Endothelial cell of umbilical vein (primary cell): ENCODE measurements around the gene SFT2D1. TPM values are rescaled to one million over a fixed set of nuclear protein-coding genes. Genes with fewer than 3 reads are reported as not detected.

ENCODE experiments used
- BruUV-seq: library from RNA; stranded (reverse); fragments of 400-500 nt; replicated peaks from 2 replicates; lab custom pipeline; 2021; lab: Mats Ljungman, UMichigan
- CTCF ChIA-PET: fragments of 300-600, 350-600 bp; sonication (Branson Sonifier 250); formaldehyde crosslinking; loops from one replicate; lab custom pipeline; 2021; ENCODE audit warnings: antibody characterized with exemption, inconsistent platforms; lab: Charles Lee
- POLR2A ChIA-PET: fragments of 300-600, 350-600 bp; sonication (Branson Sonifier 250); formaldehyde crosslinking; loops from one replicate; lab custom pipeline; 2021; ENCODE audit warnings: antibody characterized with exemption, inconsistent platforms; lab: Charles Lee
- DNase-seq: peaks from one replicate; pipeline ENCODE4 v3.0.0-alpha.2; 2011; ENCODE audit warnings: low read depth, low spot score
- FAIRE-seq: peaks from 2 replicates; lab custom pipeline; 2011; peaks lifted over from hg19 to GRCh38; lab: Jason Lieb, UNC
- H2AFZ ChIP-seq: 2 replicates; pipeline ENCODE4 v1.6.0; 2012; ENCODE audit warnings: low read depth, low read length, control low read depth, inconsistent platforms
- H3K27ac ChIP-seq: 2 replicates; pipeline ENCODE4 v1.5.1; 2011; ENCODE audit warnings: low read depth, mild to moderate bottlenecking, control low read depth, low read length, moderate library complexity; ENCODE audit not compliant: insufficient read depth
- H3K27me3 ChIP-seq, 2 experiments: 2 replicates each; pipeline versions ENCODE4 v1.6.0 to v1.6.1; 2011; ENCODE audit warnings: low read length in 2 of 2, mixed read lengths in 1 of 2; ENCODE audit not compliant: control insufficient read depth in 2 of 2, insufficient read depth in 2 of 2
- H3K36me3 ChIP-seq, 2 experiments: 2 replicates in 1 of 2; 3 replicates in 1 of 2; pipeline ENCODE4 v1.5.1; 2011; ENCODE audit warnings: low read length in 2 of 2, mild to moderate bottlenecking in 1 of 2, moderate library complexity in 1 of 2; ENCODE audit not compliant: control insufficient read depth in 2 of 2, insufficient read depth in 2 of 2; ENCODE audit errors: extremely low read depth in 1 of 2
- H3K4me1 ChIP-seq: 3 replicates; pipeline ENCODE4 v1.5.1; 2011; ENCODE audit warnings: mild to moderate bottlenecking, low read length; ENCODE audit not compliant: control insufficient read depth, insufficient read depth; ENCODE audit errors: extremely low read depth
- H3K4me2 ChIP-seq: 2 replicates; pipeline ENCODE4 v1.6.1; 2011; ENCODE audit warnings: low read length, control low read depth, mixed read lengths; ENCODE audit not compliant: insufficient read depth
- H3K4me3 ChIP-seq, 3 experiments: fragments of 200-600 bp in 1 of 3; sonication (generic), shearing (Covaris generic) in 1 of 3; replicated peaks in 1 of 3; 2 replicates each; pipeline ENCODE4 v1.5.1; 2011 to 2016; ENCODE audit warnings: control low read depth in 3 of 3, low read length in 3 of 3, mild to moderate bottlenecking in 2 of 3, inconsistent platforms in 1 of 3, low read depth in 1 of 3, moderate library complexity in 1 of 3; ENCODE audit not compliant: insufficient read depth in 1 of 3
- H3K79me2 ChIP-seq: 2 replicates; pipeline ENCODE4 v1.6.0; 2012; ENCODE audit warnings: low read length, inconsistent platforms; ENCODE audit not compliant: control insufficient read depth, insufficient read depth
- H3K9ac ChIP-seq: replicated peaks from 2 replicates; pipeline ENCODE3; 2011; ENCODE audit warnings: low read length, control low read depth; ENCODE audit not compliant: insufficient read depth; ENCODE audit errors: extremely low read depth
- H3K9me1 ChIP-seq: replicated peaks from 3 replicates; pipeline ENCODE4 v1.6.0; 2011; ENCODE audit warnings: mild to moderate bottlenecking, low read length; ENCODE audit not compliant: control insufficient read depth, insufficient read depth; ENCODE audit errors: extremely low read depth
- H3K9me3 ChIP-seq: replicated peaks from 2 replicates; pipeline ENCODE4 v1.5.1; 2012; ENCODE audit warnings: low read length, inconsistent platforms; ENCODE audit not compliant: control insufficient read depth, insufficient read depth
- H4K20me1 ChIP-seq: replicated peaks from 2 replicates; pipeline ENCODE3; 2011; ENCODE audit warnings: mild to moderate bottlenecking, low read length; ENCODE audit not compliant: control insufficient read depth, insufficient read depth; ENCODE audit errors: extremely low read depth
- EZH2 ChIP-seq: IDR thresholded peaks from 2 replicates; pipeline ENCODE4 v1.6.1; 2012; ENCODE audit warnings: borderline replicate concordance, low read depth, mild to moderate bottlenecking, moderate library complexity, low read length, inconsistent platforms; ENCODE audit not compliant: severe bottlenecking
- FOS ChIP-seq: IDR thresholded peaks from 2 replicates; pipeline ENCODE4 v1.6.1; 2011; ENCODE audit warnings: mild to moderate bottlenecking, low read length, moderate library complexity, borderline replicate concordance; ENCODE audit not compliant: insufficient read depth
- GATA2 ChIP-seq: IDR thresholded peaks from 2 replicates; pipeline ENCODE4 v1.7.0; 2011; ENCODE audit warnings: low read depth, mild to moderate bottlenecking, moderate library complexity, mixed read lengths, low read length; ENCODE audit not compliant: insufficient read length, insufficient read depth
- JUN ChIP-seq: IDR thresholded peaks from 2 replicates; pipeline ENCODE4 v1.6.1; 2011; ENCODE audit warnings: borderline replicate concordance, low read depth; ENCODE audit not compliant: insufficient read length, insufficient read depth
- MAX ChIP-seq: IDR thresholded peaks from 2 replicates; pipeline ENCODE4 v1.6.1; 2011; ENCODE audit not compliant: insufficient read depth, insufficient read length
- MYC ChIP-seq: IDR thresholded peaks from one replicate; pipeline ENCODE4 v1.6.1; 2011; ENCODE audit warnings: mild to moderate bottlenecking, low read depth, low read length
- POLR2A ChIP-seq: IDR thresholded peaks from 2 replicates; pipeline ENCODE4 v1.6.1; 2012; ENCODE audit warnings: low read depth, mild to moderate bottlenecking, control low read depth, low read length
- POLR2AphosphoS5 ChIP-seq: IDR thresholded peaks from 2 replicates; pipeline ENCODE4 v1.6.1; 2012; ENCODE audit warnings: low read depth, mild to moderate bottlenecking, control low read depth, low read length, moderate library complexity; ENCODE audit not compliant: insufficient read depth
- dilution Hi-C: fragments of 300-500 bp; cut with MboI; formaldehyde crosslinking; loops from one replicate; pipeline ENCODE4 v1.15.0; 2019; ENCODE audit warnings: low sequenced_read_pairs; ENCODE audit not compliant: extremely low pct_ligation_motif_present
- intact Hi-C: fragments of 100-400 bp; cut with micrococcal nuclease; formaldehyde crosslinking; loops from one replicate; pipeline ENCODE4 v1.10.0; 2022
- polyA plus RNA-seq, 4 experiments: library from polyadenylated mRNA; depleted of rRNA in 3 of 4; stranded (reverse) in 3 of 4; unstranded in 1 of 4; fragments of >200 nt; gene quantifications; 2 replicates each; pipeline versions ENCODE4 v1.2.1 to v1.2.3, GENCODE V29; 2011 to 2012; ENCODE audit warnings: missing spikeins in 1 of 4
- total RNA-seq: library from RNA; stranded (reverse); gene quantifications from 2 replicates; pipeline ENCODE4 v1.2.3, GENCODE V29; 2021
- TF ChIP-seq, protein P1 (sequence below), 2 donors: IDR thresholded peaks; 1 replicate in 1 of 2; 2 replicates in 1 of 2; pipeline ENCODE4 v1.5.1; 2011; ENCODE audit warnings: low read length in 2 of 2, mild to moderate bottlenecking in 2 of 2, moderate library complexity in 2 of 2, control low read depth in 1 of 2, inconsistent platforms in 1 of 2, low read depth in 1 of 2; ENCODE audit not compliant: insufficient read depth in 1 of 2; ENCODE audit errors: extremely low read depth in 1 of 2

SFT2D1 gene
- total and polyA plus RNA-seq, 2 donors (not counting 3 experiments of a cell fraction or from before 2014, with no cell fraction given), result 22.9 to 30.6 TPM

- no peak overlapping the region for H3K27ac ChIP-seq
- DNase-seq, result no peak
- peaks cover 23 to 42% of the 10 kb centered on the region in 2 experiments for H3K27me3 ChIP-seq
- no peak overlapping the region for H2AFZ ChIP-seq
- no peak overlapping the region for H3K4me2 ChIP-seq
- H3K9me3 ChIP-seq, result no peaks in the 10 kb centered on the region
- no peaks in the 10 kb centered on the region for H3K79me2 ChIP-seq
- H3K4me1 ChIP-seq, result no peaks in the 10 kb centered on the region
- CTCF ChIA-PET, result no interaction called here
- H3K9ac ChIP-seq, result no peak overlapping the region
- FAIRE-seq, result no peak
- H3K36me3 ChIP-seq, result no peaks in the 10 kb centered on the region
- intact Hi-C loops (no loop called here), dilution Hi-C loops (no loop called here)
- no peak overlapping the region for H3K4me3 ChIP-seq
- TF ChIP-seq EZH2, result no peak
- no peak for TF ChIP-seq FOS
- TF ChIP-seq POLR2AphosphoS5, result no peak
- no peak for TF ChIP-seq GATA2
- no peak for TF ChIP-seq MYC
- TF ChIP-seq JUN, result no peak
- H4K20me1 ChIP-seq, result no peaks in the 10 kb centered on the region
- POLR2A ChIA-PET, result no interaction called here
- BruUV-seq, result no TSS peak
- no peaks in the 10 kb centered on the region for H3K9me1 ChIP-seq
Observed at GRCh38 chr6:166353507-166353906, 11.2 kb upstream of the SFT2D1 start.

- FAIRE-seq, result no peak
- POLR2A ChIA-PET, result no interaction called here
Observed at GRCh38 chr6:166352923-166353322, 10.6 kb upstream of the SFT2D1 start.

More at GRCh38 chr6:166352923-166353322, 10.6 kb upstream of the SFT2D1 start:
- BruUV-seq, result no TSS peak
- CTCF ChIA-PET, result interaction anchor here (1.2 kb wide), 1 partner anchor 29 kb away, joined by 4 read pairs; no protein-coding TSS in a partner anchor
- dilution Hi-C loops (no loop called here), intact Hi-C loops (no loop called here)
- Histone ChIP-seq H3K36me3 (no peaks in the 10 kb centered on the region), H3K9me1 (no peaks in the 10 kb centered on the region), H3K9ac (no peak overlapping the region), H3K4me2 (no peak overlapping the region), H3K4me1 (no peaks in the 10 kb centered on the region), H3K9me3 (no peaks in the 10 kb centered on the region), H4K20me1 (no peaks in the 10 kb centered on the region), H3K4me3 (no peak overlapping the region), H3K27me3 (peaks cover 24 to 47% of the 10 kb centered on the region in 2 experiments), H3K27ac (no peak overlapping the region), H2AFZ (no peak overlapping the region), H3K79me2 (no peaks in the 10 kb centered on the region)
- TF ChIP-seq JUN, result no peak
- TF ChIP-seq, protein P1, sequence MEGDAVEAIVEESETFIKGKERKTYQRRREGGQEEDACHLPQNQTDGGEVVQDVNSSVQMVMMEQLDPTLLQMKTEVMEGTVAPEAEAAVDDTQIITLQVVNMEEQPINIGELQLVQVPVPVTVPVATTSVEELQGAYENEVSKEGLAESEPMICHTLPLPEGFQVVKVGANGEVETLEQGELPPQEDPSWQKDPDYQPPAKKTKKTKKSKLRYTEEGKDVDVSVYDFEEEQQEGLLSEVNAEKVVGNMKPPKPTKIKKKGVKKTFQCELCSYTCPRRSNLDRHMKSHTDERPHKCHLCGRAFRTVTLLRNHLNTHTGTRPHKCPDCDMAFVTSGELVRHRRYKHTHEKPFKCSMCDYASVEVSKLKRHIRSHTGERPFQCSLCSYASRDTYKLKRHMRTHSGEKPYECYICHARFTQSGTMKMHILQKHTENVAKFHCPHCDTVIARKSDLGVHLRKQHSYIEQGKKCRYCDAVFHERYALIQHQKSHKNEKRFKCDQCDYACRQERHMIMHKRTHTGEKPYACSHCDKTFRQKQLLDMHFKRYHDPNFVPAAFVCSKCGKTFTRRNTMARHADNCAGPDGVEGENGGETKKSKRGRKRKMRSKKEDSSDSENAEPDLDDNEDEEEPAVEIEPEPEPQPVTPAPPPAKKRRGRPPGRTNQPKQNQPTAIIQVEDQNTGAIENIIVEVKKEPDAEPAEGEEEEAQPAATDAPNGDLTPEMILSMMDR (IDR thresholded peaks at IDR 0.05; ENCODE audit: extremely low read depth in 1 of 2, insufficient read depth in 1 of 2, low read depth in 1 of 2, low read length in 2 of 2), result no peak
- TF ChIP-seq FOS, result no peak
- no peak for TF ChIP-seq GATA2
- TF ChIP-seq MYC, result no peak
- no peak for TF ChIP-seq EZH2
- TF ChIP-seq MAX, result no peak
- TF ChIP-seq POLR2A, result no peak
- TF ChIP-seq POLR2AphosphoS5, result no peak
- no peak for DNase-seq
